HG03060 (cell line): ENCODE measurements around the gene KIAA0513.
"Not testable (repeated sequence)": the region's sequence is repeated elsewhere in the genome, so short reads cannot be mapped to it uniquely, and the experiment has no call there.

Experiments used
- ATAC-seq: cut with Tn5 transposase; IDR thresholded peaks from one replicate; pipeline ENCODE4 v1.9.1; 2021; ENCODE audit warnings: low read depth, moderate number of reproducible peaks; ENCODE audit not compliant: unreplicated experiment

Gene KIAA0513

GRCh38 chr16:85047867-85048455 is 20.4 kb downstream of the KIAA0513 start:
- ATAC-seq: no peak

- ATAC-seq: no peak
Observed at GRCh38 chr16:85048921-85049562, 21.4 kb downstream of the KIAA0513 start.

GRCh38 chr16:85049706-85050305 is 22.2 kb downstream of the KIAA0513 start:
- no peak for ATAC-seq

DNA sequence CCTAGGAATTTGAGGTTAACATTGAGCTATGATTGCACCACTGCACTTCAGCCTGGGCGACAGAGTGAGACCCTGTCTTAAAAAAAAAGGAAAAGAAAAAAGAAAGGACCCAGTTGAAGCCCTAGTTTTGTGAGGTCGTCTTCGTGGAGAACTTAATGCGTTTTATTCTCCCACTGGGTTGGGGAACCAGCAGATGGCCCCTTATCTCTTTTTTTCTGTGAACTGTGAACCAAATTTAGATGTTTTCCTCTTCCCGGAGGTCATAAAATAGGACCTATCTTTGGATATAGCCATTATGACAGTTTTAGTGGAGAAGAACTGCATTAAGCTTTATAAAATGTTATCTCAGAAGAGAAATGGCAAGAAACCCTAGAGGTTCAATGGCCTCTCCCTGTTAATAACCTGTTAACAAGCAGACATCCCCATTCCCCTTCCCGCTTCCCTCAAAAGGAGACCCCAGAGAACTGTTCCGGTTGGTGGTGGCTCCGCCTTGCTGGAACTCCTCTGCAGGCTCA is 23.5 kb downstream of the KIAA0513 start:
- ATAC-seq: no peak

GRCh38 chr16:85051683-85052082 is 24.1 kb downstream of the KIAA0513 start:
- no peak for ATAC-seq

GRCh38 chr16:85052536-85052935 is 24.9 kb downstream of the KIAA0513 start:
- ATAC-seq: no peak

DNA sequence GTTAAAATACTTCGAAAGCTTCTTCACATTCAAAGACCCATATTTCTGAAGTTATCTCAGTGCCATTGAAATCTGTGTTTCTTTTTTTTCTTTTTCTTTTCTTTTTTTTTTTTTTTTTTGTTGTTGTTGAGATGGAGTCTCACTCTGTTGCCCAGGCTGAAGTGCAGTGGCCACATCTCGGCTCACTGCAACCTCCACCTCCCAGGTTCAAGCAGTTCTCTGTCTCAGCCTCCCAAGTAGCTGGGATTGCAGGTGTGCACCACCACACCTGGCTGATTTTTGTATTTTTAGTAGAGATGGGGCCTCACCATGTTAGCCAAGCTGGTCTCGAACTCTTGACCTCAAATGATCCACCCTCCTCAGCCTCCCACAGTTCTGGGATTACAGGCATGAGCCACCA is 26.7 kb downstream of the KIAA0513 start:
- not testable (repeated sequence) for ATAC-seq

DNA sequence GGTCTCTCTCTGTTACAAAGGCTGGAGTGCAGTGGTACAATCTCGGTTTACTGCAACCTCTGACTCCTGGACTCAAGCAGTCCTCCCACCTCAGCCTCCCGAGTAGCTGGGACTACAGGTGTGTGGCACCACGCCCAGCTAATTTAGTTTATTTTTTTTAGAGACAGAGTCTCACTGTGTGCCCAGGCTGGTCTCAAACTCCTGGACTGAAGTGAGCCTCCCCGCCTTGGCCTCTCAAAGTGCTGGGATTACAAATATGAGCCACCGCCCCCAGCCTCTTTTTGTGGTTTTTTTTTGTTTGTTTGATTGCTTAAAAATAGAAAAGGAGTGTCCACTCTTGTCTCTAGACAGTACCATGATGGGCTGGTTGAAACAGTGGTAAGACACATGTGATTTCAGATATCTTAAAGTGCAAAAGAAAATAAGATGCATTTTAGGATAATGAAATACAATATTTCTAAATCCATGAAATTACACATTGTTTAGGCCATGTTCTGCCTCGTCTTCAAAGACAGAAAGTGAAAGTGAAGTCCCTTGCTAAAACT is 27.4 kb downstream of the KIAA0513 start:
- no peak for ATAC-seq

- peak; percentile 84 for ATAC-seq
Observed at GRCh38 chr16:85055493-85056210, 28.1 kb downstream of the KIAA0513 start.

DNA sequence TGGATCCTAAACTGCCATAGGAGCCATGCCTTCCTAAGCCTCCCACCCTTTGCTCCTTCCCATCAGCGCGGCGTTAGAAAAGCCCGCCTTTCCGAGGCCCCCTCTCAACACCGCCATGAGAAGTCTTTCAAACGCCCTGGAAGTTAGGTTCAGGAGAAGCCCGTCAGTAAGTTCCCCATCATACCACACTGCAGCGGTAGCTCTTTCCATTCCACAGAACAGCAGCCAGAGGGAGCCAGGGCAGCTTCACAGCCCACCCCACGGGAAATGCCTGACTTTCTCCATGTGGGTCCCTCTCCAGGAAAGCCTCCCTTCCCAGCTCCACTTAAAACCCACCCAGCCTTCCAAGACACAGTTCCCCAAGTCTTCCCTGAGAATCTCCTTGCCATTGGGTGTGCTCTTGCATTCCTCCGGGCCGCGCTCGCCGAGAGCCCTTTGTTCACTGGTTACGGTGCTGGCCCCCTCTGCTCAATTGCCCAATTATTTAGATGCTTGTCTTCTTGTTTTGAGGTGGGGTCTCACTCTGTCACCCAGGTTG is 28.7 kb downstream of the KIAA0513 start:
- no peak for ATAC-seq

DNA sequence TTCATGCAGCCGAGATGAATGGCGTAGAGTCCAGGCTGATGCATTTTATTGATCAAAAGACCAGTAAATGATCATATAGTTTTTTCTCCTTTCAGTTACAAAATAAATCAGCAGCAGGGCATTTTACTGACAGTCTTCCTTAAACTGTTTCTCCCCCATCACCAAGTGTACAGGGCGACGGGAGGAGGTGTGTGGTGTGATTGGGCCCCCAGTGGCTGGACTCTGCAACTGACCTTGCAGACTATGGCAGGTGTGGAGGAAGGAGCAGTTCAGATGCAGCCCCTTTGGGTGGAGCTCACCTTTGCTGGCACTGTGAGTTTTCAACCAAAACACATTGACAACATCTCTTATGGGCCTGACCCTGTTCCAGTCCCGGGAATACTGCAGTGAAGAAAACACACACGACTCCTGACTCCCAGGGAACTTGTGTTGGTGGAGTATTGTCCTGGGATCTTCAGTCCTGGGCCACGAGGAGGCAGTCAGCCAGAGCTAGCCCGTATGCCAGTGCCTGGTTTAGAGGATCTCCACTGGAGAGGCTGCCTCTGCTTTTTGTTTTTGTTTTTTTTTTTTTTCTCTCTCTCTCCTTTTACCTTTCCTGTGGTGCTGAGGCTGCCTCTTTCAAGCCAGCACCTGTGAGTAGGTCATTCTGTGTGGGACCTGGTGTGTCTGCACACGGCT is 29.8 kb downstream of the KIAA0513 start:
- ATAC-seq: no peak

GRCh38 chr16:85057948-85058347 is 30.4 kb downstream of the KIAA0513 start:
- no peak for ATAC-seq

DNA sequence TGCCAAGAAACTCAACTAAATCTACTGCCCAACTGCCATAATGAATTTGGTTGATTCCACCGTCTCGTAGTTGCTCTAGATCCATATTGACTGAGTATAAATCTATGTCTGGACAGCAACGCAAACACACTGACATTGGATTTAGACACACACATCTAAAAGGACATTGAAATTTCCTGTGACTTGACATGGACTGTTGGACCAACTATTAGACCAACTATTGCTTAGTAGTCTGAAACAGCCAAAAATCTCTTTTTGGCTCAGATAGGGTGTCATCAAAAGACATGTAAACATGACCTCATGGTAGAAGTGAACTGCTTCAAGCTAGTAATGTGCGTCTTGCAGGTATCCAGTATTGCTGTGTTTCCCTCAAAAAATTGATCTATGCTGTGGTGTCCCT is 31.3 kb downstream of the KIAA0513 start:
- no peak for ATAC-seq

DNA sequence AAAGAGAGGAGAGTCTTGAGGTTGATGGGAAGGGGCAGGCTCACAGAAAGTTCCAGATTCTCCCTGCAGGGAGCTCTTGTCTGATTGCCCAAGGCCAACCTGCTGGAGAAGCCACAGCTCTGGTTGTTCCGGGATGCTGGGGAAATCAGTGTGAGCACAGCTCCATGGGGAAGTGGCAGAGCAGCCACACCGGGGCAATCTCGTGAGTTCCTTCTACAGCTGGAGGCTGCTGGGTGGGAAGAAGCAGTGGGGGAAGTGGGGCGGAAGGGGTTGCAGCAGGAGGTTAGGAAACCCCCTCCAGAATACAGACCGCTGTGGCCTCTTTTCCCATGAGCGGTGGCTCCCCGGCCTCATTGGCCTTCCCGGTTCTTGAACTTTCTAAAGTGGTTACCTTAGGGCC is 34.0 kb downstream of the KIAA0513 start:
- ATAC-seq: no peak

DNA sequence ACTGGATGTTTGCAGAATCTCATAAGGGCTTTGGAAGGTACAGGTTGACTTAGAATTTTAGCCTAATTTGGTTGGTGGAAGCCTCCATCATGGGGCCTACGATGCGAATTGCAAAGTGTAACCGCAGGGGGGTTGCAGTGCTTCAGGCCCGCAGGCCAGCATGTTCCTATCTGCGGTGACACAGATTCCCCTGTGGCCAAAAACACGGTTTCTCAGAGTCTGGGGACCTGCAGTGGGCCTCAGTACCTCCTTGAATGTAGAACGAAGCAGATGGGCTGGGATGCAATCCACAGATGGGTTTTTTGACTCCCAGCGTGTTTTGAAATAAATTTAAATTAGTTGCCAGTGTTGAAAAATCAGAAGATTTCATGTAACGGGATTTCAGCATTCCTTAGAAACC is 34.7 kb downstream of the KIAA0513 start:
- no peak for ATAC-seq

- ATAC-seq: no peak
Observed at GRCh38 chr16:85062845-85063244, 35.2 kb downstream of the KIAA0513 start.

GRCh38 chr16:85064186-85064585 is 36.6 kb downstream of the KIAA0513 start:
- ATAC-seq: no peak

GRCh38 chr16:85065099-85065498 is 37.5 kb downstream of the KIAA0513 start:
- ATAC-seq: no peak

DNA sequence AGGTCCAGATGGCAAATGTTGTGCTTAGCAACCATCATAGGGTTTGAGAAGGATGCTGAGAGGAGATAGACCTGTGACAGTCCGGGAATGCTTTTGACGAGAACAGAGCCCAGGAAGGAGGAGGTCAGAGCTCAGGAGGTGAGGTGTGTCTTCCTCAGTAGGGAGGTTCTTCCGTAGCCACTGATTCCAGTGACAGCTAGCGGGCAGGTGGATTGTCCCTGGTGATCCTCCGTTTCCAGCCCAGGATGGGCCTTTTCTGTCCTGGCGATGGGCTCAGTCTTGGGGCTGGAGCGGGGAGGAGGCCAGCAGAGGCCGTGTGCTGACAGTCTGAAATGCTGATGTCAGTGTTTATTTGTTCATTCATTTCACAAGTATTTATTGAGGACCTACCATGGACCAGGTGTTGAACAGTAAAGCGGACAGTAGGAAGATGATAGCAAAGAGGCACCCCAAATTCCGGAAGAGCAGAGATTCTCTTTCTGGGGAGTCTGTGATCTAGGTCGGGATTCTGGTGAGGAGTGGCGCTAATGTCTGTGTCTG is 38.8 kb downstream of the KIAA0513 start:
- no peak for ATAC-seq

GRCh38 chr16:85067024-85067423 is 39.4 kb downstream of the KIAA0513 start:
- no peak for ATAC-seq
